H1 (cell line): ENCODE results near the gene IMPG2. TPM values are rescaled to one million over a fixed set of nuclear protein-coding genes. Genes with fewer than 3 reads are reported as not detected.

ENCODE experiments used
- CHD7 ChIP-seq: fragments of 300-600 bp; sonication (generic); IDR thresholded peaks from 2 replicates; pipeline ENCODE4 v1.7.1; 2012; ENCODE audit warnings: low read length, moderate library complexity, mild to moderate bottlenecking, inconsistent platforms; ENCODE audit not compliant: insufficient replicate concordance
- HDAC6 ChIP-seq: IDR thresholded peaks from one replicate; pipeline ENCODE4 v1.7.1; 2012; ENCODE audit warnings: low read depth, mild to moderate bottlenecking, inconsistent platforms, low read length, moderate library complexity
- TAF7 ChIP-seq: optimal IDR thresholded peaks from 2 replicates; pipeline ENCODE3; 2011; ENCODE audit warnings: low read depth, mild to moderate bottlenecking, inconsistent platforms, low read length, moderate library complexity, borderline replicate concordance
- polyA plus RNA-seq, 7 experiments: library from polyadenylated mRNA; depleted of rRNA in 3 of 7; stranded (reverse) in 5 of 7; unstranded in 2 of 7; fragments of >200 nt in 5 of 7; fragments of 200-250 nt in 2 of 7; gene quantifications; 1 replicate in 5 of 7; 2 replicates in 1 of 7; 4 replicates in 1 of 7; pipeline versions ENCODE4 v1.2.1 to v1.2.3, GENCODE V29; 2011 to 2013; ENCODE audit warnings: missing spikeins in 2 of 7, mixed read lengths in 2 of 7
- total RNA-seq: library from RNA; stranded (reverse); fragmentation: NEBNext Ultra II Directional; extraction: Animal tissue kit (Norgen Biotek cat#: 25700); gene quantifications from 2 replicates; pipeline ENCODE4 v1.2.1, GENCODE V29; 2021

The IMPG2 gene
- total and polyA plus RNA-seq, 2 of the 8 experiments (the other 6 are each of a cell fraction or from before 2014, with no cell fraction given): 0.03 to 0.06 TPM

GRCh38 chr3:101256511-101256910 is 63.9 kb downstream of the IMPG2 start (continued):
- TF ChIP-seq CHD7: no peak
- TF ChIP-seq TAF7: no peak
- TF ChIP-seq HDAC6: no peak
